HepG2 (cell line): ENCODE measurements around the gene NCOA3. TPM values are rescaled to one million over a fixed set of nuclear protein-coding genes. Genes with fewer than 3 reads are reported as not detected.
A peak's percentile ranks its signal among the peaks of the same experiment; 100 is the strongest.

Experiments used
- AKNA ChIP-seq: sonication (generic); formaldehyde crosslinking; IDR thresholded peaks from 2 replicates; pipeline ENCODE4 v1.4.0; 2020; ENCODE audit warnings: missing genetic modification reagents, borderline replicate concordance
- BCL3 ChIP-seq: sonication (generic); formaldehyde crosslinking; IDR thresholded peaks from 2 replicates; pipeline ENCODE4 v1.5.1; 2020; ENCODE audit warnings: mild to moderate bottlenecking, missing genetic modification reagents, moderate library complexity
- ELF1 ChIP-seq: sonication (generic); formaldehyde crosslinking; IDR thresholded peaks from 2 replicates; pipeline ENCODE4 v1.4.0; 2020; ENCODE audit warnings: missing genetic modification reagents
- FOXK2 ChIP-seq: fragments of 450-650 bp; IDR thresholded peaks from 2 replicates; pipeline ENCODE4 v1.6.1; 2016
- GATA4 ChIP-seq: sonication (generic); IDR thresholded peaks from 2 replicates; pipeline ENCODE4 v1.6.1; 2016; ENCODE audit warnings: antibody characterized with exemption, low read depth, borderline replicate concordance
- GTF3A ChIP-seq: sonication (generic); formaldehyde crosslinking; conservative IDR thresholded peaks from 2 replicates; pipeline ENCODE4 v1.4.0; 2020; ENCODE audit warnings: mild to moderate bottlenecking, missing genetic modification reagents
- HNRNPK ChIP-seq: fragments of 200-400 bp; formaldehyde crosslinking; IDR thresholded peaks from 2 replicates; pipeline ENCODE4 v1.6.1; 2018; ENCODE audit warnings: low read length, low read depth, moderate library complexity, mild to moderate bottlenecking; ENCODE audit not compliant: poor library complexity, severe bottlenecking
- MED1 ChIP-seq: sonication (generic); formaldehyde crosslinking; IDR thresholded peaks from 2 replicates; pipeline ENCODE4 v1.4.0; 2020; ENCODE audit warnings: missing genetic modification reagents
- MEIS1 ChIP-seq: sonication (generic); formaldehyde crosslinking; IDR thresholded peaks from 2 replicates; pipeline ENCODE4 v1.9.0; 2021; ENCODE audit warnings: mild to moderate bottlenecking, missing genetic modification reagents, moderate library complexity, borderline replicate concordance
- PITX1 ChIP-seq: sonication (generic); formaldehyde crosslinking; IDR thresholded peaks from 2 replicates; pipeline ENCODE4 v1.5.1; 2020; ENCODE audit warnings: mild to moderate bottlenecking, missing genetic modification reagents
- RFX5 ChIP-seq: IDR thresholded peaks from 2 replicates; pipeline ENCODE4 v1.6.1; 2011; ENCODE audit warnings: low read depth, low read length, improper control_type of control experiment
- ZNF251 ChIP-seq: sonication (generic); formaldehyde crosslinking; IDR thresholded peaks from 2 replicates; pipeline ENCODE4 v1.9.0; 2021; ENCODE audit warnings: mild to moderate bottlenecking, missing genetic modification reagents
- ZNF414 ChIP-seq: sonication (generic); formaldehyde crosslinking; IDR thresholded peaks from 2 replicates; pipeline ENCODE4 v1.5.0; 2020; ENCODE audit warnings: missing genetic modification reagents
- ZNF773 ChIP-seq: sonication (generic); formaldehyde crosslinking; IDR thresholded peaks from 2 replicates; pipeline ENCODE4 v1.4.0; 2020; ENCODE audit warnings: missing genetic modification reagents, borderline replicate concordance
- ZNF777 ChIP-seq: sonication (generic); formaldehyde crosslinking; IDR thresholded peaks from 2 replicates; pipeline ENCODE4 v1.4.0; 2020; ENCODE audit warnings: missing genetic modification reagents
- ZNF83 ChIP-seq: sonication (generic); formaldehyde crosslinking; IDR thresholded peaks from 2 replicates; pipeline ENCODE4 v1.4.0; 2020; ENCODE audit warnings: missing genetic modification reagents, mild to moderate bottlenecking, borderline replicate concordance
- ZZZ3 ChIP-seq: sonication (generic); formaldehyde crosslinking; IDR thresholded peaks from 2 replicates; pipeline ENCODE4 v1.4.0; 2020; ENCODE audit warnings: missing genetic modification reagents, mild to moderate bottlenecking, borderline replicate concordance
- polyA plus RNA-seq, 8 experiments: library from polyadenylated mRNA; depleted of rRNA in 3 of 8; stranded (reverse) in 7 of 8; unstranded in 1 of 8; fragments of >200 nt; fragmentation: Illumina TruSeq in 4 of 8; extraction: Trizol in 4 of 8; gene quantifications; 2 replicates each; pipeline versions ENCODE4 v1.2.1 to v1.2.3, GENCODE V29; 2011 to 2016; ENCODE audit warnings: low read depth in 4 of 8, missing spikeins in 1 of 8, mixed read lengths in 1 of 8; ENCODE audit not compliant: insufficient read depth in 1 of 8
- total RNA-seq, 5 experiments: library from RNA; depleted of rRNA; stranded (reverse); fragments of >200 nt; fragmentation: Illumina TruSeq; extraction: Trizol; gene quantifications; 2 replicates each; pipeline ENCODE4 v1.2.3, GENCODE V29; 2016; ENCODE audit warnings: low read depth in 1 of 5
- TF ChIP-seq, protein P1 (sequence below): sonication (generic); formaldehyde crosslinking; IDR thresholded peaks from 2 replicates; pipeline ENCODE4 v1.8.1; 2022; ENCODE audit warnings: low read depth, mild to moderate bottlenecking, missing genetic modification reagents
- TF ChIP-seq, protein P2 (sequence below): sonication (generic); formaldehyde crosslinking; IDR thresholded peaks from 2 replicates; pipeline ENCODE4 v1.4.0; 2020; ENCODE audit warnings: missing genetic modification reagents

NCOA3 gene
- total and polyA plus RNA-seq, 2 of the 13 experiments (the other 11 are each of a cell fraction or from before 2014, with no cell fraction given): 35.0 to 56.8 TPM

DNA sequence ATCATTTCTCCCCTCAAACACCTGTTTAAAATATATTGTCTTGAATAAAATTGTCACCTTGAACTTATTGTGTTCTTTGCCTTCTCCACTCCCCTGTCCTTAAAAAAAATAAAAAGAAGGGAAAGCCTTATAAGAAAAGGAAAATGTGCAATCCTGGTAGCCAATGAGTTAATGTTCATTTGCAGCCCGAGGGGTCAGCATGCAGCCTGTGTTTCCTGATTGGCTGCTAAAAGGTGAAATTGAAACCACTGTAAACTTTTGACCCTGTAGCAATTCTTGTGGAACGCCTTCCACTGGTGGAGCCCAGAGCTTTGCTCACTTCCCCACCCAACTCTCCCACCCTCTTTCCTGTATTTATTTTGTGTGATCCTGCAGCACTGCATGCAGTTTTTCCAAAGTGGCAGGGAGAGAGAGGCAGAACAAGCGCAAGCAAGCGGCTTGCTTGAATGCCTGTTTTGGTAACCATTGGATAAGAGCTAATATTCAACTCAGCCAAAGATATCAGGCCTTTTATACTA lies 74.9 kb downstream of the NCOA3 start (continued):
- TF ChIP-seq, protein P1, sequence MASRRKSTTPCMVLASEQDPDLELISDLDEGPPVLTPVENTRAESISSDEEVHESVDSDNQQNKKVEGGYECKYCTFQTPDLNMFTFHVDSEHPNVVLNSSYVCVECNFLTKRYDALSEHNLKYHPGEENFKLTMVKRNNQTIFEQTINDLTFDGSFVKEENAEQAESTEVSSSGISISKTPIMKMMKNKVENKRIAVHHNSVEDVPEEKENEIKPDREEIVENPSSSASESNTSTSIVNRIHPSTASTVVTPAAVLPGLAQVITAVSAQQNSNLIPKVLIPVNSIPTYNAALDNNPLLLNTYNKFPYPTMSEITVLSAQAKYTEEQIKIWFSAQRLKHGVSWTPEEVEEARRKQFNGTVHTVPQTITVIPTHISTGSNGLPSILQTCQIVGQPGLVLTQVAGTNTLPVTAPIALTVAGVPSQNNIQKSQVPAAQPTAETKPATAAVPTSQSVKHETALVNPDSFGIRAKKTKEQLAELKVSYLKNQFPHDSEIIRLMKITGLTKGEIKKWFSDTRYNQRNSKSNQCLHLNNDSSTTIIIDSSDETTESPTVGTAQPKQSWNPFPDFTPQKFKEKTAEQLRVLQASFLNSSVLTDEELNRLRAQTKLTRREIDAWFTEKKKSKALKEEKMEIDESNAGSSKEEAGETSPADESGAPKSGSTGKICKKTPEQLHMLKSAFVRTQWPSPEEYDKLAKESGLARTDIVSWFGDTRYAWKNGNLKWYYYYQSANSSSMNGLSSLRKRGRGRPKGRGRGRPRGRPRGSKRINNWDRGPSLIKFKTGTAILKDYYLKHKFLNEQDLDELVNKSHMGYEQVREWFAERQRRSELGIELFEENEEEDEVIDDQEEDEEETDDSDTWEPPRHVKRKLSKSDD (CRISPR knock-in tag): 0 out of 2 replicates have a peak, but pooled peaks have one; percentile 28
- TF ChIP-seq ELF1 (peak; percentile 53; the same call in 1 of the 2 replicates), MED1 (CRISPR knock-in tag) (peak; percentile 84), AKNA (CRISPR knock-in tag) (0 out of 2 replicates have a peak, but pooled peaks have one; percentile 12), FOXK2 (no peak), ZNF777 (CRISPR knock-in tag) (no peak), ZNF414 (CRISPR knock-in tag) (peak; percentile 49; the same call in 1 of the 2 replicates), PITX1 (CRISPR knock-in tag) (peak; percentile 62; the same call in 1 of the 2 replicates), ZZZ3 (CRISPR knock-in tag) (no peak), MEIS1 (CRISPR knock-in tag) (no peak), HNRNPK (no peak), ZNF251 (CRISPR knock-in tag) (no peak), GATA4 (0 out of 2 replicates have a peak, but pooled peaks have one; percentile 38), ZNF773 (CRISPR knock-in tag) (no peak), RFX5 (no peak; the same call in 1 of the 2 replicates), GTF3A (CRISPR knock-in tag) (no peak), BCL3 (CRISPR knock-in tag) (no peak), ZNF83 (CRISPR knock-in tag) (no peak)
- TF ChIP-seq, protein P2, sequence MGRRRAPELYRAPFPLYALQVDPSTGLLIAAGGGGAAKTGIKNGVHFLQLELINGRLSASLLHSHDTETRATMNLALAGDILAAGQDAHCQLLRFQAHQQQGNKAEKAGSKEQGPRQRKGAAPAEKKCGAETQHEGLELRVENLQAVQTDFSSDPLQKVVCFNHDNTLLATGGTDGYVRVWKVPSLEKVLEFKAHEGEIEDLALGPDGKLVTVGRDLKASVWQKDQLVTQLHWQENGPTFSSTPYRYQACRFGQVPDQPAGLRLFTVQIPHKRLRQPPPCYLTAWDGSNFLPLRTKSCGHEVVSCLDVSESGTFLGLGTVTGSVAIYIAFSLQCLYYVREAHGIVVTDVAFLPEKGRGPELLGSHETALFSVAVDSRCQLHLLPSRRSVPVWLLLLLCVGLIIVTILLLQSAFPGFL (CRISPR knock-in tag): no peak
